ENCODE measurements around the gene SH3RF1.

Gene SH3RF1

GRCh38 chr4:169089004-169089403 is 181.8 kb downstream of the SH3RF1 start:
- H3K27me3 ChIP-seq (ENCODE audit: insufficient read depth, low read length, poor library complexity) = no peaks in the 10 kb centered on the region
- H2AFZ ChIP-seq (ENCODE audit: low read depth, low read length) = no peak overlapping the region
- H3K4me3 ChIP-seq (ENCODE audit: low read depth in 1 of 2, low read length in 2 of 2) = no peak overlapping the region
- H4K20me1 ChIP-seq (ENCODE audit: insufficient read depth, low read length) = no peaks in the 10 kb centered on the region
- no peak for TF ChIP-seq CTCF (IDR thresholded peaks at IDR 0.05; ENCODE audit: borderline replicate concordance, extremely low read depth, low read length, poor library complexity, severe bottlenecking)
- no peak for TF ChIP-seq EZH2 (IDR thresholded peaks at IDR 0.05; ENCODE audit: borderline replicate concordance, low read depth, low read length, severe bottlenecking)
- no peaks in the 10 kb centered on the region for H3K36me3 ChIP-seq (ENCODE audit: insufficient read depth, low read length)
- ATAC-seq (ENCODE audit: insufficient read depth, low read depth) (no peak), DNase-seq (no peak)
- no peak overlapping the region for H3K9ac ChIP-seq (ENCODE audit: low read depth, low read length)
- H3K4me1 ChIP-seq (ENCODE audit: insufficient read depth, low read length) = no peaks in the 10 kb centered on the region
- H3K9me3 ChIP-seq (ENCODE audit: insufficient read depth, low read length, severe bottlenecking) = peaks cover 9% of the 10 kb centered on the region
- no peak overlapping the region for H3K4me2 ChIP-seq (ENCODE audit: insufficient read depth, low read length)
- no peak overlapping the region for H3K27ac ChIP-seq (ENCODE audit: low read length)
- H3K79me2 ChIP-seq (ENCODE audit: insufficient read depth, low read length) = no peaks in the 10 kb centered on the region

GRCh38 chr4:169084954-169085353 is 185.8 kb downstream of the SH3RF1 start:
- Histone ChIP-seq H2AFZ (ENCODE audit: low read depth, low read length) (no peak overlapping the region), H3K9me3 (ENCODE audit: insufficient read depth, low read length, severe bottlenecking) (no peaks in the 10 kb centered on the region), H3K27ac (ENCODE audit: low read length) (no peak overlapping the region), H3K9ac (ENCODE audit: low read depth, low read length) (no peak overlapping the region), H3K36me3 (ENCODE audit: insufficient read depth, low read length) (no peaks in the 10 kb centered on the region), H4K20me1 (ENCODE audit: insufficient read depth, low read length) (no peaks in the 10 kb centered on the region), H3K27me3 (ENCODE audit: insufficient read depth, low read length, poor library complexity) (no peaks in the 10 kb centered on the region), H3K4me3 (ENCODE audit: low read depth in 1 of 2, low read length in 2 of 2) (no peak overlapping the region), H3K79me2 (ENCODE audit: insufficient read depth, low read length) (no peaks in the 10 kb centered on the region), H3K4me1 (ENCODE audit: insufficient read depth, low read length) (peaks cover 3% of the 10 kb centered on the region), H3K4me2 (ENCODE audit: insufficient read depth, low read length) (no peak overlapping the region)
- no peak for DNase-seq
- no peak for TF ChIP-seq EZH2 (IDR thresholded peaks at IDR 0.05; ENCODE audit: borderline replicate concordance, low read depth, low read length, severe bottlenecking)
- no peak for ATAC-seq (ENCODE audit: insufficient read depth, low read depth)

- no peak for ATAC-seq (ENCODE audit: insufficient read depth, low read depth)
- Histone ChIP-seq H3K4me3 (ENCODE audit: low read depth in 1 of 2, low read length in 2 of 2) (no peak overlapping the region), H3K4me2 (ENCODE audit: insufficient read depth, low read length) (no peak overlapping the region)
These were observed 189.8 kb downstream of the SH3RF1 start for GRCh38 chr4:169080981-169081380.

More at GRCh38 chr4:169080981-169081380, 189.8 kb downstream of the SH3RF1 start:
- no peak overlapping the region for H3K9ac ChIP-seq (ENCODE audit: low read depth, low read length)
- H3K27me3 ChIP-seq (ENCODE audit: insufficient read depth, low read length, poor library complexity) = no peaks in the 10 kb centered on the region
- no peak overlapping the region for H2AFZ ChIP-seq (ENCODE audit: low read depth, low read length)
- H3K4me1 ChIP-seq (ENCODE audit: insufficient read depth, low read length) = peaks cover 10% of the 10 kb centered on the region
- no peak for DNase-seq
- H3K27ac ChIP-seq (ENCODE audit: low read length) = no peak overlapping the region
- H3K9me3 ChIP-seq (ENCODE audit: insufficient read depth, low read length, severe bottlenecking) = no peaks in the 10 kb centered on the region
- no peaks in the 10 kb centered on the region for H4K20me1 ChIP-seq (ENCODE audit: insufficient read depth, low read length)
- no peak for TF ChIP-seq EZH2 (IDR thresholded peaks at IDR 0.05; ENCODE audit: borderline replicate concordance, low read depth, low read length, severe bottlenecking)
- TF ChIP-seq CTCF (IDR thresholded peaks at IDR 0.05; ENCODE audit: borderline replicate concordance, extremely low read depth, low read length, poor library complexity, severe bottlenecking) = no peak
- no peaks in the 10 kb centered on the region for H3K36me3 ChIP-seq (ENCODE audit: insufficient read depth, low read length)
- H3K79me2 ChIP-seq (ENCODE audit: insufficient read depth, low read length) = no peaks in the 10 kb centered on the region

Data from DND-41 (cell line).